GM20000 (cell line): Measurements from ENCODE around the gene DNAH11.

Experiments used
- DNase-seq: peaks from one replicate; pipeline ENCODE4 v3.0.0; 2012; ENCODE audit warnings: low spot score
- TF ChIP-seq, protein P1 (sequence below): IDR thresholded peaks from 2 replicates; pipeline ENCODE4 v1.5.1; 2012; ENCODE audit warnings: mild to moderate bottlenecking, control low read depth; ENCODE audit errors: extremely low read depth, missing control alignments

DNAH11 gene

GRCh38 chr7:21948364-21948763 is 405.5 kb downstream of the DNAH11 start:
- TF ChIP-seq, protein P1, sequence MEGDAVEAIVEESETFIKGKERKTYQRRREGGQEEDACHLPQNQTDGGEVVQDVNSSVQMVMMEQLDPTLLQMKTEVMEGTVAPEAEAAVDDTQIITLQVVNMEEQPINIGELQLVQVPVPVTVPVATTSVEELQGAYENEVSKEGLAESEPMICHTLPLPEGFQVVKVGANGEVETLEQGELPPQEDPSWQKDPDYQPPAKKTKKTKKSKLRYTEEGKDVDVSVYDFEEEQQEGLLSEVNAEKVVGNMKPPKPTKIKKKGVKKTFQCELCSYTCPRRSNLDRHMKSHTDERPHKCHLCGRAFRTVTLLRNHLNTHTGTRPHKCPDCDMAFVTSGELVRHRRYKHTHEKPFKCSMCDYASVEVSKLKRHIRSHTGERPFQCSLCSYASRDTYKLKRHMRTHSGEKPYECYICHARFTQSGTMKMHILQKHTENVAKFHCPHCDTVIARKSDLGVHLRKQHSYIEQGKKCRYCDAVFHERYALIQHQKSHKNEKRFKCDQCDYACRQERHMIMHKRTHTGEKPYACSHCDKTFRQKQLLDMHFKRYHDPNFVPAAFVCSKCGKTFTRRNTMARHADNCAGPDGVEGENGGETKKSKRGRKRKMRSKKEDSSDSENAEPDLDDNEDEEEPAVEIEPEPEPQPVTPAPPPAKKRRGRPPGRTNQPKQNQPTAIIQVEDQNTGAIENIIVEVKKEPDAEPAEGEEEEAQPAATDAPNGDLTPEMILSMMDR = no peak
- no peak for DNase-seq

DNA sequence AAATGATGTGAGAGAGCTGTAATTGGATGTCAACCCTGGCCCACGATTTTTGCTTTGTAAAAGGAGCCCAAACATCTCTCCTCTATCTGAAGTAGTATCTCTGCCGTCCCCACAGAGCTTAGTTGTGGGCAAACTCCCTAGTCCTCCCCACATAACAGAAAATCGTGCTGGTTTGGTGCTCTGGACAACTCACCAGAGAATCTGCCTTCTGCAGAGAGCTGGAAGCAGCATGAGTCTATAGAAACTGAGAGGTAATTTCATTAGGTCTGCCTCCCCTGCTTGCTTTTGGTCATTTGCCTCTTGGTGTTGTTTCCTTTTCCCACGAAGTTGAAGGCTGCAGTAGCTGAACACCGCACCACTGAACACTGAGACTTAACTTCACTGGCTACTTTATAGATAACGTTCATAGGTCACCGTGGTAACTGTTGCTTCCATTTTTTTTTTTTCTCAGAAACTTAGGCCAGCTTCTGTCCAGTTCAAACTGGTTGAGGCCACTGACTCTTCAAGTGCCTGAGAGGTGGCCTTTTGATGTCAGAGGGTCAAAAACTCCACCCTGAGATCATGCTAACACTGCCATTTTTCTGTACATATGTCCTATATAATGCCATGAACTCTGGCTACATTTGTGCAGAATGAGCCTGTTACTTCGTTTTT is 406.2 kb downstream of the DNAH11 start:
- TF ChIP-seq, protein P1 = no peak
- no peak for DNase-seq
